IMR-90 (cell line): ENCODE data around the gene TMPRSS13. TPM values are rescaled to one million over a fixed set of nuclear protein-coding genes. Genes with fewer than 3 reads are reported as not detected.

Experiments used
- ATAC-seq: fragments of 200-7000 bp; cut with Tn5 transposase; 2 replicates; pipeline ENCODE4 v1.9.1; 2020; ENCODE audit warnings: low read depth, mild to moderate bottlenecking, moderate library complexity
- BruUV-seq: library from RNA; stranded (reverse); fragments of 400-500 nt; replicated peaks from 2 replicates; lab custom pipeline; 2021; lab: Mats Ljungman, UMichigan
- CTCF ChIA-PET: fragments of 300-600 bp; formaldehyde crosslinking; extraction: SDS; loops from one replicate; lab custom pipeline; 2021; ENCODE audit warnings: antibody characterized with exemption; lab: Yijun Ruan, JAX
- POLR2A ChIA-PET: fragments of 300-600 bp; sonication (Branson Sonifier 250); formaldehyde crosslinking; loops from one replicate; lab custom pipeline; 2022; ENCODE audit warnings: antibody characterized with exemption; ENCODE audit not compliant: unreplicated experiment; lab: Charles Lee
- DNase-seq: peaks from one replicate; pipeline ENCODE4 v3.0.0; 2013
- H2AFZ ChIP-seq: replicated peaks from 2 replicates; pipeline ENCODE3; 2013; ENCODE audit warnings: low read length, mild to moderate bottlenecking; ENCODE audit not compliant: poor library complexity
- H2AK5ac ChIP-seq: 2 replicates; pipeline ENCODE4 v1.6.1; 2013; ENCODE audit warnings: low read depth, low read length, inconsistent platforms
- H2AK9ac ChIP-seq: replicated peaks from 2 replicates; pipeline ENCODE3; 2013; ENCODE audit warnings: mild to moderate bottlenecking, low read depth, low read length, moderate library complexity; ENCODE audit not compliant: poor library complexity
- H2BK120ac ChIP-seq: 2 replicates; pipeline ENCODE4 v1.6.1; 2013; ENCODE audit warnings: low read depth, low read length, inconsistent platforms
- H2BK15ac ChIP-seq: 3 replicates; pipeline ENCODE4 v1.6.1; 2013; ENCODE audit warnings: low read depth, low read length, inconsistent platforms
- H2BK20ac ChIP-seq: 2 replicates; pipeline ENCODE4 v1.6.1; 2013; ENCODE audit warnings: low read depth, mild to moderate bottlenecking, inconsistent platforms, low read length, moderate library complexity
- H2BK5ac ChIP-seq: 2 replicates; pipeline ENCODE4 v1.6.1; 2013; ENCODE audit warnings: mild to moderate bottlenecking, low read depth, low read length, inconsistent platforms; ENCODE audit not compliant: poor library complexity, severe bottlenecking
- H3K14ac ChIP-seq: replicated peaks from 2 replicates; pipeline ENCODE4 v1.6.1; 2013; ENCODE audit warnings: low read depth, low read length, inconsistent platforms
- H3K18ac ChIP-seq: 2 replicates; pipeline ENCODE4 v1.6.1; 2013; ENCODE audit warnings: low read depth, low read length, control low read depth
- H3K23ac ChIP-seq: 2 replicates; pipeline ENCODE4 v1.6.1; 2013; ENCODE audit warnings: low read depth, low read length, inconsistent platforms
- H3K27ac ChIP-seq: 2 replicates; pipeline ENCODE4 v1.5.1; 2013; ENCODE audit warnings: mild to moderate bottlenecking, control low read depth, low read length; ENCODE audit not compliant: insufficient read depth
- H3K27me3 ChIP-seq: 2 replicates; pipeline ENCODE4 v1.6.1; 2013; ENCODE audit warnings: low read length; ENCODE audit not compliant: control insufficient read depth, insufficient read depth
- H3K36me3 ChIP-seq: 2 replicates; pipeline ENCODE4 v1.6.1; 2013; ENCODE audit warnings: low read length, mixed read lengths; ENCODE audit not compliant: control insufficient read depth, insufficient read depth
- H3K4ac ChIP-seq: 2 replicates; pipeline ENCODE4 v1.6.1; 2013; ENCODE audit warnings: low read depth, low read length, inconsistent platforms
- H3K4me1 ChIP-seq: 2 replicates; pipeline ENCODE4 v1.6.1; 2013; ENCODE audit warnings: low read length, mixed read lengths; ENCODE audit not compliant: control insufficient read depth, insufficient read depth
- H3K4me2 ChIP-seq: 2 replicates; pipeline ENCODE4 v1.6.1; 2013; ENCODE audit warnings: low read depth, mild to moderate bottlenecking, control low read depth, low read length, moderate library complexity
- H3K4me3 ChIP-seq: 2 replicates; pipeline ENCODE4 v1.5.1; 2013; ENCODE audit warnings: low read depth, mild to moderate bottlenecking, control low read depth, low read length, moderate library complexity; ENCODE audit not compliant: insufficient read depth
- H3K56ac ChIP-seq: 2 replicates; pipeline ENCODE4 v1.6.1; 2013; ENCODE audit warnings: low read length, inconsistent platforms; ENCODE audit not compliant: insufficient read depth; ENCODE audit errors: extremely low read depth
- H3K79me1 ChIP-seq, 2 experiments: 2 replicates each; pipeline ENCODE4 v1.6.1; 2013; ENCODE audit warnings: low read length in 2 of 2, inconsistent platforms in 1 of 2, low read depth in 1 of 2
- H3K9ac ChIP-seq: 2 replicates; pipeline ENCODE4 v1.6.1; 2013; ENCODE audit warnings: low read depth, low read length, control low read depth
- H3K9me1 ChIP-seq: 2 replicates; pipeline ENCODE4 v1.6.1; 2013; ENCODE audit warnings: low read length, inconsistent platforms; ENCODE audit not compliant: insufficient read depth
- H3K9me3 ChIP-seq: 2 replicates; pipeline ENCODE4 v1.6.1; 2013; ENCODE audit warnings: low read length; ENCODE audit not compliant: control insufficient read depth, insufficient read depth
- H4K20me1 ChIP-seq: 2 replicates; pipeline ENCODE4 v1.6.1; 2013; ENCODE audit warnings: low read length, inconsistent platforms; ENCODE audit not compliant: insufficient read depth
- H4K5ac ChIP-seq: 2 replicates; pipeline ENCODE4 v1.6.1; 2013; ENCODE audit warnings: mild to moderate bottlenecking, low read depth, low read length, control low read depth
- H4K8ac ChIP-seq, 2 experiments: 2 replicates each; pipeline ENCODE4 v1.6.1; 2013; ENCODE audit warnings: low read depth in 2 of 2, low read length in 2 of 2, control low read depth in 1 of 2, inconsistent platforms in 1 of 2
- H4K91ac ChIP-seq: 2 replicates; pipeline ENCODE4 v1.6.1; 2013; ENCODE audit warnings: low read depth, low read length, inconsistent platforms; ENCODE audit not compliant: insufficient read depth
- BHLHE40 ChIP-seq: fragments of 150-350 bp; IDR thresholded peaks from 2 replicates; pipeline ENCODE4 v1.6.1; 2016; ENCODE audit warnings: mild to moderate bottlenecking, low read depth, low read length
- CEBPB ChIP-seq: IDR thresholded peaks from 2 replicates; pipeline ENCODE4 v1.6.1; 2012; ENCODE audit warnings: low read depth, low read length, improper control_type of control experiment
- CHD1 ChIP-seq: IDR thresholded peaks from 2 replicates; pipeline ENCODE4 v1.6.1; 2012; ENCODE audit warnings: low read depth, low read length, improper control_type of control experiment
- MAFK ChIP-seq: IDR thresholded peaks from 2 replicates; pipeline ENCODE4 v1.6.1; 2012; ENCODE audit warnings: low read depth, low read length, improper control_type of control experiment
- MAZ ChIP-seq: IDR thresholded peaks from 2 replicates; pipeline ENCODE4 v1.6.1; 2012; ENCODE audit warnings: low read depth, mild to moderate bottlenecking, low read length, improper control_type of control experiment, moderate library complexity, borderline replicate concordance
- MXI1 ChIP-seq: IDR thresholded peaks from 2 replicates; pipeline ENCODE4 v1.6.1; 2012; ENCODE audit warnings: low read depth, mild to moderate bottlenecking, low read length, moderate library complexity, borderline replicate concordance
- NFE2L2 ChIP-seq: fragments of 150-350 bp; IDR thresholded peaks from 2 replicates; pipeline ENCODE4 v1.6.1; 2016; ENCODE audit warnings: low read depth, mild to moderate bottlenecking, low read length
- POLR2A ChIP-seq: IDR thresholded peaks from 2 replicates; pipeline ENCODE4 v1.6.1; 2012; ENCODE audit warnings: mild to moderate bottlenecking, low read depth, low read length
- RCOR1 ChIP-seq: IDR thresholded peaks from 2 replicates; pipeline ENCODE4 v1.6.1; 2012; ENCODE audit warnings: mild to moderate bottlenecking, low read length, improper control_type of control experiment; ENCODE audit not compliant: insufficient replicate concordance
- WGBS, 2 experiments: methylation state at CpG; one replicate each; pipeline versions ENCODE4 v1.1.5 to v1.1.7; 2013; ENCODE audit warnings: missing lambda C conversion rate in 2 of 2; ENCODE audit not compliant: insufficient read length in 1 of 2; ENCODE audit errors: extremely low coverage in 2 of 2; 5-methylcytosine and 5-hydroxymethylcytosine counted together
- dilution Hi-C: fragments of 300-500 bp; cut with HindIII; formaldehyde crosslinking; loops from one replicate; pipeline ENCODE4 v1.14.3; 2018; ENCODE audit warnings: low sequenced_read_pairs; ENCODE audit not compliant: unreplicated experiment
- in situ Hi-C: fragments of 300-500 bp; cut with MboI; formaldehyde crosslinking; loops from 3 replicates; pipeline ENCODE4 v1.14.3; 2019; ENCODE audit warnings: low sequenced_read_pairs, inconsistent platforms, mixed read lengths
- intact Hi-C: fragments of 100-400 bp; cut with micrococcal nuclease; formaldehyde crosslinking; loops from 2 replicates; pipeline ENCODE4 v1.10.0; 2022
- polyA plus RNA-seq, 3 experiments: library from polyadenylated mRNA; depleted of rRNA; stranded (reverse); fragments of >200 nt; gene quantifications; 2 replicates each; pipeline ENCODE4 v1.2.3, GENCODE V29; 2012; ENCODE audit warnings: low replicate concordance in 1 of 3
- total RNA-seq: library from RNA; depleted of rRNA; stranded (reverse); fragments of >200 nt; gene quantifications from 2 replicates; pipeline ENCODE4 v1.2.3, GENCODE V29; 2012
- TF ChIP-seq, protein P1 (sequence below): fragments of 150-350 bp; IDR thresholded peaks from 2 replicates; pipeline ENCODE4 v1.6.1; 2016; ENCODE audit warnings: low read depth, mild to moderate bottlenecking, low read length, moderate library complexity, borderline replicate concordance

Gene TMPRSS13
- total and polyA plus RNA-seq, 2 of the 4 experiments (the other 2 are of a cell fraction), result not detected

DNA sequence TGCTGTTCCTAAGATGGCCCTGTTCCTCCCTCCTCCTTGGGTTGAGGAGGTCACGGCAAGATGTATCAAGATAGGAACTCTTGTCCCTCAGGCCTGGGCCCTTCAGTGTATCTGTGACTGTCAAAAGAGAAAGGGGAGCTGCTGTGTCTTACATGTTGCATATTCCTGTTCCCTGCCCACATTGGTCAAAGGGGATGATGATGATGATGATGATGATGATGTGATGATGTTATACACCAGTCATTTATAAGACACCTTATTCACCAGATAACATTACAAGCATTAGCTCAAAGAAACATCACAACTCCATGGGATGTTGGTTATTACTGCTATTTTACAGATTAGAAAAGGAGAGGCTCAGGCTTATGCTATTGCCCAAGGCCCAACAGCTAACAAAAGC is 66.4 kb downstream of the TMPRSS13 start:
- H3K27me3 ChIP-seq, result no peaks in the 10 kb centered on the region; the same call in 1 of the 2 replicates
- no TSS peak for BruUV-seq
- ATAC-seq (no peak), DNase-seq (no peak)
- no peak overlapping the region for H3K56ac ChIP-seq
- no peak overlapping the region for H3K23ac ChIP-seq
- H2BK20ac ChIP-seq, result no peak overlapping the region
- intact Hi-C loops (no loop called here), dilution Hi-C loops (no loop called here), in situ Hi-C loops (no loop called here)
- H2AFZ ChIP-seq, result no peak overlapping the region
- no peak overlapping the region for H2BK120ac ChIP-seq
- no peak overlapping the region for H4K8ac ChIP-seq
- no peak overlapping the region for H2BK5ac ChIP-seq
- no peak overlapping the region for H3K14ac ChIP-seq
- H2BK15ac ChIP-seq, result no peak overlapping the region
- H3K27ac ChIP-seq, result no peak overlapping the region
- no peak overlapping the region for H3K4ac ChIP-seq
- CTCF ChIA-PET, result no interaction called here
- no peaks in the 10 kb centered on the region for H3K36me3 ChIP-seq
- H3K79me1 ChIP-seq, result no peaks in the 10 kb centered on the region
- no peak overlapping the region for H3K4me3 ChIP-seq
- H3K4me2 ChIP-seq, result no peak overlapping the region
- WGBS, 2 experiments, result no CpG with 5 or more reads among the region's 1 CpG
- POLR2A ChIA-PET, result no interaction called here
- H3K18ac ChIP-seq, result no peak overlapping the region
- TF ChIP-seq CEBPB (no peak), CHD1 (no peak), MAZ (no peak), NFE2L2 (no peak), MXI1 (no peak), MAFK (no peak), POLR2A (no peak), BHLHE40 (no peak), RCOR1 (no peak)
- TF ChIP-seq, protein P1, sequence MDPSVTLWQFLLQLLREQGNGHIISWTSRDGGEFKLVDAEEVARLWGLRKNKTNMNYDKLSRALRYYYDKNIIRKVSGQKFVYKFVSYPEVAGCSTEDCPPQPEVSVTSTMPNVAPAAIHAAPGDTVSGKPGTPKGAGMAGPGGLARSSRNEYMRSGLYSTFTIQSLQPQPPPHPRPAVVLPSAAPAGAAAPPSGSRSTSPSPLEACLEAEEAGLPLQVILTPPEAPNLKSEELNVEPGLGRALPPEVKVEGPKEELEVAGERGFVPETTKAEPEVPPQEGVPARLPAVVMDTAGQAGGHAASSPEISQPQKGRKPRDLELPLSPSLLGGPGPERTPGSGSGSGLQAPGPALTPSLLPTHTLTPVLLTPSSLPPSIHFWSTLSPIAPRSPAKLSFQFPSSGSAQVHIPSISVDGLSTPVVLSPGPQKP, result no peak
- H2AK5ac ChIP-seq, result no peak overlapping the region
- no peak overlapping the region for H4K5ac ChIP-seq
- no peaks in the 10 kb centered on the region for H3K4me1 ChIP-seq
- no peaks in the 10 kb centered on the region for H3K9me1 ChIP-seq
- no peaks in the 10 kb centered on the region for H4K20me1 ChIP-seq
- no peaks in the 10 kb centered on the region for H3K9me3 ChIP-seq
- H4K91ac ChIP-seq, result no peak overlapping the region
- H2AK9ac ChIP-seq, result no peak overlapping the region
- no peak overlapping the region for H3K9ac ChIP-seq
